GM12801 (cell line): Measurements from ENCODE around the gene ZBTB5.

Experiments
- CTCF ChIP-seq: IDR thresholded peaks from one replicate; pipeline ENCODE4 v1.5.1; 2011; ENCODE audit warnings: control low read depth; ENCODE audit not compliant: insufficient read length; ENCODE audit errors: extremely low read depth

ZBTB5 gene

GRCh38 chr9:37428345-37428744, 36.9 kb downstream of the ZBTB5 start:
- TF ChIP-seq CTCF: no peak

- TF ChIP-seq CTCF: no peak
These were observed 38.4 kb downstream of the ZBTB5 start for GRCh38 chr9:37426846-37427245.

GRCh38 chr9:37425298-37425752, 39.9 kb downstream of the ZBTB5 start:
- no peak for TF ChIP-seq CTCF

GRCh38 chr9:37424686-37425297, 40.5 kb downstream of the ZBTB5 start:
- TF ChIP-seq CTCF: no peak

- no peak for TF ChIP-seq CTCF
These were observed 41.0 kb downstream of the ZBTB5 start for GRCh38 chr9:37424204-37424685.

- TF ChIP-seq CTCF: no peak
These were observed 41.7 kb downstream of the ZBTB5 start for GRCh38 chr9:37423508-37423907.

GRCh38 chr9:37422289-37423104, 42.8 kb downstream of the ZBTB5 start, which contains the start of gene GRHPR:
Gene GRHPR (plus strand): TSS chr9:37422696. CDS start chr9:37422751, 55 bp downstream.
- no peak for TF ChIP-seq CTCF
